CD4-positive, alpha-beta T cell (primary cell): ENCODE results near the gene CDK6. TPM values are rescaled to one million over a fixed set of nuclear protein-coding genes. Genes with fewer than 3 reads are reported as not detected.

Source experiments
- ATAC-seq: fragments of 200-7000 bp; cut with Tn5 transposase; one replicate; pipeline ENCODE4 v1.10.0; 2022; ENCODE audit warnings: mild to moderate bottlenecking; ENCODE audit not compliant: poor library complexity
- CTCF ChIA-PET: fragments of 350-600 bp; sonication (Branson Sonifier 250); formaldehyde crosslinking; loops from one replicate; lab custom pipeline; 2021; ENCODE audit warnings: antibody characterized with exemption, inconsistent platforms; lab: Charles Lee
- POLR2A ChIA-PET: fragments of 350-600 bp; sonication (Branson Sonifier 250); formaldehyde crosslinking; loops from one replicate; lab custom pipeline; 2021; ENCODE audit warnings: antibody characterized with exemption, inconsistent platforms; lab: Charles Lee
- DNase-seq, 14 experiments: peaks; one replicate each; pipeline ENCODE4 v3.0.0-alpha.2; 2013 to 2020; ENCODE audit warnings: mixed read lengths in 2 of 14
- H3K27ac ChIP-seq, 2 donors: one replicate each; pipeline versions ENCODE4 v1.5.1 to v1.7.0; 2013; ENCODE audit warnings: low read length in 2 of 2, low read depth in 1 of 2, mild to moderate bottlenecking in 1 of 2
- H3K27me3 ChIP-seq, 2 experiments: 1 replicate in 1 of 2; 2 replicates in 1 of 2; pipeline versions ENCODE4 v1.6.1 to v1.7.0; 2013; ENCODE audit warnings: low read length in 2 of 2, control low read depth in 1 of 2, mild to moderate bottlenecking in 1 of 2, moderate library complexity in 1 of 2; ENCODE audit not compliant: insufficient read depth in 2 of 2, control insufficient read depth in 1 of 2
- H3K36me3 ChIP-seq: one replicate; pipeline ENCODE4 v1.6.1; 2013; ENCODE audit warnings: low read length, control low read depth; ENCODE audit not compliant: insufficient read depth
- H3K4me1 ChIP-seq: one replicate; pipeline ENCODE4 v1.6.1; 2013; ENCODE audit warnings: low read length, control low read depth; ENCODE audit not compliant: insufficient read depth
- H3K4me3 ChIP-seq: one replicate; pipeline ENCODE4 v1.5.1; 2013; ENCODE audit warnings: mild to moderate bottlenecking, low read length, moderate library complexity
- H3K9me3 ChIP-seq, 2 experiments: 1 replicate in 1 of 2; 2 replicates in 1 of 2; pipeline versions ENCODE4 v1.6.1 to v1.7.0; 2013; ENCODE audit warnings: low read length in 2 of 2, mild to moderate bottlenecking in 2 of 2, control low read depth in 1 of 2, moderate library complexity in 1 of 2; ENCODE audit not compliant: control insufficient read depth in 1 of 2, insufficient read depth in 1 of 2
- H3K27ac Mint-ChIP-seq: one replicate; pipeline ENCODE4 v1.8.0; 2020; ENCODE audit warnings: mixed read lengths
- H3K27me3 Mint-ChIP-seq: one replicate; pipeline ENCODE4 v1.8.0; 2021; ENCODE audit warnings: mixed read lengths
- H3K36me3 Mint-ChIP-seq: one replicate; pipeline ENCODE4 v1.8.0; 2021; ENCODE audit warnings: low read depth, mixed read lengths
- H3K4me1 Mint-ChIP-seq: one replicate; pipeline ENCODE4 v1.8.0; 2021; ENCODE audit warnings: low read depth, mixed read lengths
- H3K4me3 Mint-ChIP-seq: one replicate; pipeline ENCODE4 v1.8.0; 2020; ENCODE audit warnings: mild to moderate bottlenecking, mixed read lengths
- H3K9me3 Mint-ChIP-seq: one replicate; pipeline ENCODE4 v1.8.0; 2020; ENCODE audit warnings: mixed read lengths
- CTCF ChIP-seq: fragments of 200-600 bp; IDR thresholded peaks from one replicate; pipeline ENCODE4 v1.8.0; 2022; ENCODE audit warnings: antibody characterized with exemption, mild to moderate bottlenecking
- intact Hi-C, 2 experiments: fragments of 100-400 bp; cut with DNase I in 1 of 2; cut with micrococcal nuclease in 1 of 2; formaldehyde crosslinking; loops; one replicate each; pipeline versions ENCODE4 v1.15.1 to v1.9.0; 2023 to 2025; cut with DNase I, micrococcal nuclease
- total RNA-seq, 174 experiments: library from RNA in 2 of 174; stranded (reverse) in 2 of 174; gene quantifications; one replicate each; pipeline ENCODE4 v1.2.3 and lab custom pipeline; 2021 to 2026

The CDK6 gene
- total RNA-seq, 2 experiments from 2014 or later = 13.0 to 13.7 TPM

- Histone ChIP-seq H3K9me3 (no peaks in the 10 kb centered on the region), H3K27ac (peak overlapping the region; percentile 86 to 91), H3K4me3 (peak overlapping the region; percentile 85), H3K36me3 (peaks cover 5% of the 10 kb centered on the region), H3K4me1 (peaks cover 34% of the 10 kb centered on the region), H3K27me3 (no peaks in the 10 kb centered on the region)
- no peaks in the 10 kb centered on the region for H3K9me3 Mint-ChIP-seq
- ChIA-PET POLR2A (interaction anchor here (1.0 to 1.4 kb wide), 3 partner anchors 9 to 60 kb away, joined by 3 to 6 read pairs (median 4); partner anchors contain the start of gene RBM48), CTCF (interaction anchor here (0.5 to 2.1 kb wide), 3 partner anchors 14 to 244 kb away, joined by 3 to 11 read pairs (median 6); no protein-coding TSS in a partner anchor)
- DNase-seq (no peak), ATAC-seq (no peak)
- H3K4me3 Mint-ChIP-seq = peak overlapping the region; percentile 91
- peak overlapping the region; percentile 95 for H3K27ac Mint-ChIP-seq
- no peaks in the 10 kb centered on the region for H3K27me3 Mint-ChIP-seq
- no peak for TF ChIP-seq CTCF
- peaks cover 68% of the 10 kb centered on the region for H3K4me1 Mint-ChIP-seq
- intact Hi-C loops = loop anchor here in 1 of 2 experiments (2.0 to 10.0 kb wide), 5 partner anchors 142 to 1418 kb away; partner anchors contain the start of genes AKAP9, GATAD1 and HEPACAM2
- peaks cover 27% of the 10 kb centered on the region for H3K36me3 Mint-ChIP-seq
These were observed 247.3 kb downstream of the CDK6 start for GRCh38 chr7:92589056-92589455.

- peak overlapping the region; percentile 85 for H3K4me3 ChIP-seq
- POLR2A ChIA-PET = interaction anchor here (1.0 to 1.4 kb wide), 3 partner anchors 9 to 60 kb away, joined by 3 to 6 read pairs (median 4); partner anchors contain the start of gene RBM48
These were observed 247.8 kb downstream of the CDK6 start for GRCh38 chr7:92588561-92588960.

GRCh38 chr7:92586841-92587240 lies 249.5 kb downstream of the CDK6 start:
- H3K4me1 Mint-ChIP-seq = peaks cover 81% of the 10 kb centered on the region
- H3K27ac ChIP-seq = no peak overlapping the region
- ATAC-seq = no peak
- ChIA-PET POLR2A (no interaction called here), CTCF (interaction anchor here (1.7 kb wide), 1 partner anchor 8 kb away, joined by 3 read pairs; no protein-coding TSS in a partner anchor)
- no peak for DNase-seq
- H3K27ac Mint-ChIP-seq = peak overlapping the region; percentile 16
- no peaks in the 10 kb centered on the region for H3K27me3 ChIP-seq
- no peaks in the 10 kb centered on the region for H3K27me3 Mint-ChIP-seq
- H3K4me3 ChIP-seq = no peak overlapping the region
- peaks cover 34% of the 10 kb centered on the region for H3K36me3 Mint-ChIP-seq
- H3K4me3 Mint-ChIP-seq = peak overlapping the region; percentile 62
- peaks cover 5% of the 10 kb centered on the region for H3K36me3 ChIP-seq
- H3K9me3 ChIP-seq = no peaks in the 10 kb centered on the region
- H3K4me1 ChIP-seq = peaks cover 34% of the 10 kb centered on the region
- no peak for TF ChIP-seq CTCF
- H3K9me3 Mint-ChIP-seq = no peaks in the 10 kb centered on the region
- intact Hi-C loops = loop anchor here in 1 of 2 experiments (5.0 to 10.0 kb wide), 3 partner anchors 640 to 1420 kb away; partner anchors contain the start of genes AKAP9 and HEPACAM2

More at GRCh38 chr7:92588561-92588960, 247.8 kb downstream of the CDK6 start:
- ATAC-seq = no peak
- Histone ChIP-seq H3K9me3 (no peaks in the 10 kb centered on the region), H3K4me1 (peaks cover 34% of the 10 kb centered on the region), H3K36me3 (peaks cover 5% of the 10 kb centered on the region), H3K27me3 (no peaks in the 10 kb centered on the region), H3K27ac (no peak overlapping the region)
- Mint-ChIP-seq H3K9me3 (no peaks in the 10 kb centered on the region), H3K36me3 (peaks cover 27% of the 10 kb centered on the region), H3K4me3 (peak overlapping the region; percentile 91), H3K27ac (peak overlapping the region; percentile 95), H3K27me3 (no peaks in the 10 kb centered on the region), H3K4me1 (peaks cover 69% of the 10 kb centered on the region)
- TF ChIP-seq CTCF = no peak
- peak in 2 of 14 experiments; percentile 6 to 7 for DNase-seq
- intact Hi-C loops = loop anchor here in 1 of 2 experiments (2.0 to 10.0 kb wide), 5 partner anchors 142 to 1419 kb away; partner anchors contain the start of genes AKAP9, GATAD1 and HEPACAM2
- CTCF ChIA-PET = interaction anchor here (0.5 to 1.3 kb wide), 2 partner anchors 16 to 60 kb away, joined by 3 read pairs; partner anchors contain the start of genes PEX1 and RBM48
